Panc1 (cell line): ENCODE results near the gene CFAP119. TPM values are rescaled to one million over a fixed set of nuclear protein-coding genes. Genes with fewer than 3 reads are reported as not detected.

Source experiments
- ATAC-seq: fragments of 200-7000 bp; cut with Tn5 transposase; 2 replicates; pipeline ENCODE4 v1.9.1; 2020; ENCODE audit warnings: mild to moderate bottlenecking, moderate library complexity
- BruUV-seq: library from RNA; stranded (reverse); fragments of 400-500 nt; replicated peaks from 2 replicates; lab custom pipeline; 2021; lab: Mats Ljungman, UMichigan
- CTCF ChIA-PET: fragments of 300-600 bp; sonication (Branson Sonifier 250); formaldehyde crosslinking; loops from one replicate; lab custom pipeline; 2022; ENCODE audit warnings: antibody characterized with exemption; lab: Charles Lee
- POLR2A ChIA-PET: fragments of 300-600 bp; sonication (Branson Sonifier 250); formaldehyde crosslinking; loops from one replicate; lab custom pipeline; 2022; ENCODE audit warnings: antibody characterized with exemption; lab: Charles Lee
- DNase-seq: peaks from one replicate; pipeline ENCODE4 v3.0.0-alpha.2; 2010; ENCODE audit warnings: low read depth, low spot score
- H3K27ac ChIP-seq: 2 replicates; pipeline ENCODE4 v1.5.1; 2011; ENCODE audit warnings: mild to moderate bottlenecking, low read length, inconsistent platforms
- H3K27me3 ChIP-seq: fragments of 200-500 bp; sonication (Bioruptor generic); 2 replicates; pipeline ENCODE4 v1.6.0; 2014; ENCODE audit warnings: low read length, inconsistent platforms; ENCODE audit not compliant: control insufficient read depth, insufficient read depth
- H3K36me3 ChIP-seq: fragments of 200-500 bp; sonication (Bioruptor generic); 2 replicates; pipeline ENCODE4 v1.5.1; 2014; ENCODE audit warnings: inconsistent platforms, mild to moderate bottlenecking, low read length, moderate library complexity; ENCODE audit not compliant: control insufficient read depth, insufficient read depth
- H3K4me1 ChIP-seq: 2 replicates; pipeline ENCODE4 v1.5.1; 2011; ENCODE audit warnings: inconsistent platforms, mild to moderate bottlenecking, low read length, moderate library complexity; ENCODE audit not compliant: control insufficient read depth, insufficient read depth
- H3K4me3 ChIP-seq, 2 experiments: 2 replicates each; pipeline ENCODE4 v1.5.1; 2011 to 2012; ENCODE audit warnings: low read depth in 2 of 2, low read length in 2 of 2, mild to moderate bottlenecking in 2 of 2, inconsistent platforms in 1 of 2, moderate library complexity in 1 of 2
- H3K9me3 ChIP-seq: fragments of 200-500 bp; sonication (Bioruptor generic); 2 replicates; pipeline ENCODE4 v1.5.1; 2014; ENCODE audit warnings: low read depth, mild to moderate bottlenecking, inconsistent platforms, low read length, moderate library complexity; ENCODE audit not compliant: control insufficient read depth, insufficient read depth
- POLR2AphosphoS5 ChIP-seq: IDR thresholded peaks from 2 replicates; pipeline ENCODE4 v1.6.1; 2012; ENCODE audit warnings: mild to moderate bottlenecking, low read depth, low read length, moderate library complexity
- REST ChIP-seq, 2 experiments: IDR thresholded peaks; 2 replicates each; pipeline ENCODE4 v1.6.1; 2011 to 2012; ENCODE audit warnings: low read depth in 2 of 2, control low read depth in 1 of 2, low read length in 1 of 2, mild to moderate bottlenecking in 1 of 2, moderate library complexity in 1 of 2; ENCODE audit not compliant: insufficient read depth in 1 of 2
- SIN3A ChIP-seq: IDR thresholded peaks from 2 replicates; pipeline ENCODE4 v1.6.1; 2012; ENCODE audit warnings: low read depth, mild to moderate bottlenecking, low read length, moderate library complexity, borderline replicate concordance; ENCODE audit not compliant: insufficient read depth
- TCF7L2 ChIP-seq: IDR thresholded peaks from 2 replicates; pipeline ENCODE4 v1.6.1; 2011; ENCODE audit warnings: mild to moderate bottlenecking, low read depth, low read length, inconsistent platforms
- in situ Hi-C: cut with HindIII; loops from 2 replicates; pipeline ENCODE4 v1.10.0; 2016; ENCODE audit warnings: low sequenced_read_pairs, low pct_unique_long_range_greater_than_20kb
- intact Hi-C: fragments of 100-400 bp; cut with micrococcal nuclease; formaldehyde crosslinking; loops from one replicate; pipeline ENCODE4 v1.10.0; 2022; ENCODE audit not compliant: unreplicated experiment
- total RNA-seq: library from RNA; stranded (reverse); gene quantifications from one replicate; pipeline ENCODE4 v1.2.1, GENCODE V29; 2021; ENCODE audit not compliant: unreplicated experiment
- TF ChIP-seq, protein P1 (sequence below): fragments of 450-650 bp; IDR thresholded peaks from 2 replicates; pipeline ENCODE4 v1.5.1; 2017; ENCODE audit warnings: mild to moderate bottlenecking

CFAP119 gene
- total RNA-seq, 1 experiment from 2014 or later: 21.0 TPM

DNA sequence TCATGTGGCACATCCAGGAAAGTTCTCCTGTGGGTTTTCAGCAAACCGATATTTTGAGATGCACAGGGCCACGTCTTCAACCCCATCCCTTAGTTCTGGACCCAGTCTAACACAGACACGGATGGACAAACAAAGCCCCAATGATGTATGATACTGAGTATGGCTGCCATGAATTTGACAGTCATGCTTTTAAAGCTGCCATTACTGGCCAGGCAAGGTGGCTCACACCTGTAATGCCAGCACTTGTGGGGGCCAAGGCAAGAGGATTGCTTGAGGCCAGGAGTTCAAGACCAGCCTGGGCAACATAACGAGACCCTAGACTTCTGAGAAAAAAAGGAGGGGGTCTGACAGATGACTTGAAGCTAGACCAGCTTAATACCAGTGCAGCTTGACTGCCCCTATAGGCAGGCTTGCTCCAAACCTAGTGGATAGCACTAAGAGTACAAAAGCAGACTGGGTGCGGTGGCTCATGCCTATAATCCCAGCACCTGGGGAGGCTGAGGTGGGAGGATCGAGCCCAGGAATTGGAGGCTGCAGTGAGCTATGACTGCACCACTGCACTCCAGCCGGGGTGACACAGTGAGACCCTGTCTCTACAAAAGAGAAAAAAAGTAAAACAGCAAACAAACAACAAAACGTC is 35.9 kb upstream of the CFAP119 start:
- Histone ChIP-seq H3K27ac (no peak overlapping the region), H3K36me3 (no peaks in the 10 kb centered on the region), H3K9me3 (no peaks in the 10 kb centered on the region), H3K27me3 (no peaks in the 10 kb centered on the region), H3K4me1 (no peaks in the 10 kb centered on the region), H3K4me3 (no peak overlapping the region)
- no peak for TF ChIP-seq POLR2AphosphoS5
- TF ChIP-seq SIN3A: no peak
- no peak for TF ChIP-seq TCF7L2
- no peak for TF ChIP-seq REST (IDR thresholded peaks at IDR 0.05; ENCODE audit: insufficient read depth in 1 of 2, low read depth in 2 of 2, low read length in 1 of 2)
- TF ChIP-seq, protein P1, sequence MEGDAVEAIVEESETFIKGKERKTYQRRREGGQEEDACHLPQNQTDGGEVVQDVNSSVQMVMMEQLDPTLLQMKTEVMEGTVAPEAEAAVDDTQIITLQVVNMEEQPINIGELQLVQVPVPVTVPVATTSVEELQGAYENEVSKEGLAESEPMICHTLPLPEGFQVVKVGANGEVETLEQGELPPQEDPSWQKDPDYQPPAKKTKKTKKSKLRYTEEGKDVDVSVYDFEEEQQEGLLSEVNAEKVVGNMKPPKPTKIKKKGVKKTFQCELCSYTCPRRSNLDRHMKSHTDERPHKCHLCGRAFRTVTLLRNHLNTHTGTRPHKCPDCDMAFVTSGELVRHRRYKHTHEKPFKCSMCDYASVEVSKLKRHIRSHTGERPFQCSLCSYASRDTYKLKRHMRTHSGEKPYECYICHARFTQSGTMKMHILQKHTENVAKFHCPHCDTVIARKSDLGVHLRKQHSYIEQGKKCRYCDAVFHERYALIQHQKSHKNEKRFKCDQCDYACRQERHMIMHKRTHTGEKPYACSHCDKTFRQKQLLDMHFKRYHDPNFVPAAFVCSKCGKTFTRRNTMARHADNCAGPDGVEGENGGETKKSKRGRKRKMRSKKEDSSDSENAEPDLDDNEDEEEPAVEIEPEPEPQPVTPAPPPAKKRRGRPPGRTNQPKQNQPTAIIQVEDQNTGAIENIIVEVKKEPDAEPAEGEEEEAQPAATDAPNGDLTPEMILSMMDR: no peak
- ATAC-seq: peak; percentile 88
- in situ Hi-C loops: no loop called here
- no peak for DNase-seq
- intact Hi-C loops: no loop called here
- BruUV-seq: no TSS peak
- CTCF ChIA-PET: interaction anchor here (1.1 kb wide), 1 partner anchor 16 kb away, joined by 3 read pairs; no protein-coding TSS in a partner anchor
- POLR2A ChIA-PET: interaction anchor here (0.6 kb wide), 1 partner anchor 109 kb away, joined by 3 read pairs; no protein-coding TSS in a partner anchor

GRCh38 chr16:30794634-30795033 is 32.8 kb upstream of the CFAP119 start:
- Histone ChIP-seq H3K4me3 (no peak overlapping the region), H3K27ac (no peak overlapping the region), H3K27me3 (no peaks in the 10 kb centered on the region), H3K4me1 (no peaks in the 10 kb centered on the region), H3K9me3 (no peaks in the 10 kb centered on the region), H3K36me3 (no peaks in the 10 kb centered on the region)
- no TSS peak for BruUV-seq
- ChIA-PET POLR2A (no interaction called here), CTCF (no interaction called here)
- TF ChIP-seq SIN3A: no peak
- TF ChIP-seq REST (IDR thresholded peaks at IDR 0.05; ENCODE audit: insufficient read depth in 1 of 2, low read depth in 2 of 2, low read length in 1 of 2): no peak
- TF ChIP-seq TCF7L2: no peak
- TF ChIP-seq, protein P1: no peak
- no peak for TF ChIP-seq POLR2AphosphoS5
- ATAC-seq (no peak), DNase-seq (no peak)
- intact Hi-C loops: no loop called here
- in situ Hi-C loops: no loop called here
